Measurements from ENCODE around the gene MYO16.
A peak's percentile ranks its signal among the peaks of the same experiment; 100 is the strongest.

Gene MYO16

GRCh38 chr13:108629181-108629752 is at the start of gene MYO16:
TSS of gene MYO16 (plus strand) at chr13:108629611. CDS start at chr13:108629845, 234 bp downstream.
- DNase-seq (ENCODE audit: low read depth in 2 of 2), result no peak

DNA sequence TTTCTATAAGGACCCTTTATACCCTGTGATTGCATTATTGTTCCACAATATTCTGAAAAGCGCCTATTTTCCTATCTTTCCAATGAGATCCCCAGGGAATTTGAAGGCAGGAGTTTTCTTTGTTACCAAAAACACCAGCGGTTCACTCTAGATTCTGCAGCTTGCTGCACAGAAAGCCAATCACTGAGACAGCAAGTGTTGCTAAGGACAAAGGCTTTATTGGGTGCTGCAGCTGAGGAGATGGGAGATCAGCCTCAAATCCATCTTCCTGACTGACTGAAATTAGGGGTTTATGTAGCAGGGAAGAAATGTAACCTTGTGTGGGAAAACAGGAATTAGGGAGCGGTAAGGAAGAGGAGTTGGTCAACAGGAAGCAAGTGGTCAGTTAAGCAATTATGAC is 42.6 kb upstream of the MYO16 start:
- DNase-seq (ENCODE audit: low read depth in 2 of 2), result no peak

DNA sequence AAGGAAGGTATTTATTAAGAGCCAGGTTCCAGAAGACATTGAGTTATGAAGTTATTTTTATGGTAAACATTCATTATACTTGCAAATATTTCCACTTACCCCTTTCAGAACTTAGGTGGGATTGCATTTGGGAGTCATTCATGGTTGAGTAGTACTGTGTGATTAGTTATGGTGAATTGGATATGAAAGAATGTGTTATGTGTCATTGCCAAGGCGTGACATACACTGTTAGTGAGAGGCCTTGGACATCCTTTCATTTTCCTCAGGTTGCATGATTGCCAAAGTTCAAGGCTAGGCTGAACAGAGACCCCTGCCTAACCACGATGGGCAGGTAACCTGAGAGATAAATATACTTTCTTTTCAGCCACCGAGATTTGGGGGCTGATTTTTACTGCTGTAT is 40.9 kb upstream of the MYO16 start:
- DNase-seq (ENCODE audit: low read depth in 2 of 2), result no peak

DNA sequence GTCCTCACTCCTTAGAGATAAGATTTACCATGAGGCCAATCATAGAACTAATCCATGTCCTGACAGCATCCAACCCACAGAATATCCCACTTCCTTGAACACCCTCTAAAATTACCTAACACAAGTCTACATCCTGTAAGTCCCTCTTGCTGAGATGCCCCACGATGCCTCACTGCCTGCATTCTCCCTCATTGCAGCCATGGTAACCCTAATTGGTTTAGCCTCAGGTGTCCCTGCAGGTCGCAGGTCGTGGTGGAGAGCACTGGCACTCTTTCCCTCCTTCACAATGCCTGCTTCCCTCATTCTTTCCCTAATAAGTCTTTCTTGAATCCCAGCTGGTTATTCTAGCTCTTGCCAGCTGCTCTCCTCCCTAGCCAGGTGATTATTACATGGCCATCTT is 35.3 kb upstream of the MYO16 start:
- no peak for DNase-seq (ENCODE audit: low read depth in 2 of 2)

DNA sequence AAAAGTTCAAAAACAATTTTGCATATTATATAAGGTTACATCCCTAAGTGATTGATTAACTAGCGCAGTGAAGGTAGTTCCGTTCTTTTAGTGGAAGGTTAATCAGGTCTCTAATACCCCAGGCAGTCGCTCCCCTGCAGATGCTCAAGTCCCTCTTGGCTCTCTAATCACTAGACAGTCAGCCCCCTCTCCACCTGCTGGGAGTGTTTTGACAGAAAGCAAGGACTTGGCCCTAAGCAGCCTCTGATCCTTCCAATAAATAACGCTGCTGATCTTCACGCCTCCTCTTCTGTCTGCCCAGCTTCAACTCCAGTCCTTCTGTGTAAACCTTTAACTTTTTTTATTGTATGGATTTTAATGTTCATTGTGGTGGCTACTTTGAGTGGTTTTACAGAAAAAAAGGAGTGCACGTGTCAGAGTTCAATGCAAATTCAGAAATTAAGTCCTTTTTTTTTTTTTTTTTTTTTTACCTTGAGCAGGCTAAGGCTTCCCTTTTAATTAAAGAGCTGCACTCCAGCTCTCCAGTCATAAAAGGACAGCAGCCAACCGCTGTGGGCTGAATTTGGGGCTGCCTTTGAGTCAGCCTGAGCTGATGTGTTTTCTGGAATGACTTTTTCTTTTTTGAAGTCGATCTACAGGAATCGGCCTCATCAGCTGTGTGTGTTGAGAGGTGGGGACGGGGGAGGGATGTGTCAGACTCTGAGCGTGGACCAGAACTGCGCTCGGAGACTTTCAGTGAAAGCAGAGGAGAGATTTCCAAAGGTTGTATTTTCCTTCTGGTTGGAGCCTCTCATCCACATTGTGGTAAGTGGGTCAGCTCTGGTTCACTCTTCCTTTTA is 33.8 kb upstream of the MYO16 start:
- peak in 1 of 2 donors; percentile 1 for DNase-seq (ENCODE audit: low read depth in 2 of 2)

DNA sequence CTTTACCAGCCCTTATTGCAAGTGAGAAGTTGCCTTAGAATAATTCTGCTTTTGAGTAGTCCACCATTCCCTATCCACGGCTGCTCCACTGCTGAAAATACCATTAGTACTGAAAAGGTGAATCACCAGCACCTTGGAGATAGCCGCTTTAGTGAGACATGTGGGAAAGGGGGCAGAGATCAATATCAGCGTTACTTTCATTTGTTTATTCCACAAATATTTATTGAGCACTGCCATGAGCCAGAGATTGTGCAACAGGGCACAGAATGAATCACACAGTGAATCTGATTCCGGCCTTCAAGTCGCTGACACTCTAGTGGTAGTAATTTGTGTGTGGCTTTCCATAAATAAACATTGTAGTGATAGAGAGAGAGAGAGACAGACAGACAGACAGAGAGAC is 31.5 kb upstream of the MYO16 start:
- DNase-seq (ENCODE audit: low read depth in 2 of 2), result no peak

GRCh38 chr13:108606424-108606823 is 23.0 kb upstream of the MYO16 start:
- DNase-seq (ENCODE audit: low read depth in 2 of 2), result no peak

DNA sequence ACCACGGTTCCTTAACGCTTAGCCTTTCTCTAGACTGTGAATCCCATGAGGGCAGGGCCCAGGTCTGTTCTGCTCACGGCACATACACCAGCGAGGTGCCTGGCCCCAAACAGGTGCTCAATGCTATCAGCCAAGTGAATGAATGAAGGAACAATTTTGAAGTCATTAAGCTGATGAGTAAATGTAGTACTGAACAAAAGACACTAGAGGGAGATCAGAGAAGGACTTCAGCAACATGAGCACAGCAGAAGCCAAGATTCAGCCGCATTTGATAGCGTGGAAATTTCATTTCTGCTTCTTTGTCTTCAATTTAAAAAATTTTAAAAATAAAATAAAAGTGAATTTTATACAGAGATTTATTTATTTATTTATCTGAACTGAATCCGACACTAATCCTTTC is 20.1 kb upstream of the MYO16 start:
- no peak for DNase-seq (ENCODE audit: low read depth in 2 of 2)

DNA sequence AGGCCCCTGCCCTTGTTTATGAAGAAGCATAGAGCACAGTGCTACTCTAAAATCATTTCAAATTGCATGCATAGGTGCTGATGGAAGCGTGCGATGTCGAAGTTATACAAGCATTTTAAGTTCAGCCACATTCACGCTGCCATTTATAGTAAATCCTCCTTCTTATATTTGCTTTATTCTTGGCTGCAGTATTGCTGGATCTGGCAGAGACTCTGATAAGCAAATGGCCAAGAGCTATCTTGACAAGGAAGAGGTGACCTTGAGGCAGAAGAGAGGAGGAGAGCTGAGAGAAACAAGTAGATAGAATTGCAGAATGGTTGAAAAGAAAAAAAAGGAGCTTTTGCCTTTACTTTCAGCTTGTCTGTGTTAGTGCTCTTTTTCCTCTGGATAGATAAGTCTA is 18.9 kb upstream of the MYO16 start:
- no peak for DNase-seq (ENCODE audit: low read depth in 2 of 2)

- DNase-seq (ENCODE audit: low read depth in 2 of 2), result no peak
Measured at GRCh38 chr13:108615241-108615640, 14.2 kb upstream of the MYO16 start.

DNA sequence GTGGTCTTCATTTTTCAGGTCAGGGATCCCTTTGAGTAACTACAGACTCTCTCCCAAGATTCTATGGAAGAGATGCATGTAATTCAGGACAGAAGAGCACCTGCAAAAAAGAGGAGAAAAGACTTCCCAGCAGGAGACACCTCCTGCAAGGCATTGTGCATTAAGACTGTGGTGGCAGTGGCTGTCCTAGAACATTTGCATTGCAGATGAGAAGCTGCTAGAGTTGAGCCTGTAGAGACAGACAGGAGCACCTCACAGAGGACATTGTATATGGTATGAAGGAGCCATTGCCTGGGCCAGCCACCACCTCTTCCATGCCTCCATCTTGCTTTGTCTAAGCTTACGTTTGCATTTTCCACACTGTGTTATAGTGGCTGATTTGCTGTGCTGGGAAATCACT is 11.2 kb upstream of the MYO16 start:
- no peak for DNase-seq (ENCODE audit: low read depth in 2 of 2)

- DNase-seq (ENCODE audit: low read depth in 2 of 2), result no peak
Measured at GRCh38 chr13:108621462-108621861, 7.9 kb upstream of the MYO16 start.

GRCh38 chr13:108624108-108624507 is 5.3 kb upstream of the MYO16 start:
- DNase-seq (ENCODE audit: low read depth in 2 of 2), result no peak

GRCh38 chr13:108624979-108625378 is 4.4 kb upstream of the MYO16 start:
- DNase-seq (ENCODE audit: low read depth in 2 of 2), result no peak

- no peak for DNase-seq (ENCODE audit: low read depth in 2 of 2)
Measured at GRCh38 chr13:108629988-108630387, 577 bp downstream of the MYO16 start.

- no peak for DNase-seq (ENCODE audit: low read depth in 2 of 2)
Measured at GRCh38 chr13:108632649-108633167, 3.3 kb downstream of the MYO16 start.

DNA sequence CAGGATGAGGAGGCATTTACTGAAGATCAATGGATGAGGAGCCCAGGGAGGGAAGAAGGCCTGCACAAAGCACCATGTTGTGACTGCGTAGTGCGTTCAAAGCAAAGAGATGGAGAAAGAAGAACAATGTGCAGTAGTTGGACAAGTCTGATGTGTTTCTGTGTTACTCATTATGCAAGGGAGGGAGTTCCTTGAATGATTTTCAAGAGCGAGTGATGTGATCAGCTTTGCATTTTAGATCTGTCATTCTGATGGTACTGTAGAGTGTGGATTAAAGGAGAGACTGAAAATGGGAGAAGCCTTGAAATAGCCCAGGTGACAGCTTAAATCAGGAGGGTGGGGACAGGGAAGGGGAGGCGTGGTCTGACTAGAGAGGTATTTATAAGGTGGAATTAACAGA is 9.5 kb downstream of the MYO16 start:
- DNase-seq (ENCODE audit: low read depth in 2 of 2), result no peak

DNA sequence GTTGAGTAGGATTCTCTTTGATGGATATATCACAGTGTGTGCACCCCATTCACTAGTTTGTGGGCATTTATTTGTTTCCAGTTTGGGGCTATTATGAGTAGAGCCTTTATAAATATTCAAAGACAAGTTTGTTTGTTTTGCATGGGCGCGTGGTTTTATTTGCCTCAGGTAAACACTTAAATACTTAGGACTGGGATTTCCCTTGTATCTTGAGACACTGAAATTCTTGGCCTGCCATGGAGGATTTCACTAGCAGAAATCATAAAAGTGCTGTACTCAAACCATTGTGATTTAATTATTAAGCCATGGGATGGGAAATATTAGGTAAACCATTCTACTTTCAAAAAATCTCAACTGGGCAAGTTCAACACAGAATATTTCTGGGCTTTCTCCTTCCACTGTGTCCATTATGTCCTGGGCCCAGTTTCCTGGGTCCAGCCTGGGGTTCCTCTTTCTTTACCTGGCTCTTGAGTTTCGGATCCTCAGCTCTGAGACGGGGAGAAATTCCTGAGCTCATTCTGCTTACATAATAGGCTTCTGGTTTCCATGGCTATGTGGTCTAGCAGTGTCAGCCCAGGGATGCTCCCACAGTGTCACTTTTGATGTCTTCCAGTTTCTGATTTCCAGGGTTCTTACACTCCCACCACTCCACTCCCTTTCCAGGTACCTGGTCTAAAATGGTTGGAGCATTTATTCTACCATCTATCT is 14.4 kb downstream of the MYO16 start:
- DNase-seq (ENCODE audit: low read depth in 2 of 2), result no peak

GRCh38 chr13:108645376-108645775 is 16.0 kb downstream of the MYO16 start:
- DNase-seq (ENCODE audit: low read depth in 2 of 2), result no peak

DNA sequence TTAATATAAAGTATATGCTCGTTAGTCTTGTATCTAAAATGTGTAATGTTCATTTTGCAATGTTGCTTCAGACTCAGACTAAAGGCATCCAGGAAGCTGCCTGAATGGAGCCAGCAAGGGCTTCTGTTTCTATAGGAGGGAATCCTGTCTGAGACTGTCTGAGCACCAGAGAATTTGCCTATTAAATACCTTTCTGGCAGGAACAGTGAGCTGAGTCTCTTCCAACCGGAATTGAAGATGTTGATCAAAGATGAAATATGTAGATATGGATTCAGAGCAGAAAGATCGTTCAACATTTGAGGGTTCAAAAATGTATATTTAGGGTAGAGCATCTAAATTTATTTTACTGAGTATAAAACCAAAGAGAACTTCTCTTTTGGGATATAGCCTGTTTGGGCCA is 20.9 kb downstream of the MYO16 start:
- DNase-seq (ENCODE audit: low read depth in 2 of 2), result no peak

DNA sequence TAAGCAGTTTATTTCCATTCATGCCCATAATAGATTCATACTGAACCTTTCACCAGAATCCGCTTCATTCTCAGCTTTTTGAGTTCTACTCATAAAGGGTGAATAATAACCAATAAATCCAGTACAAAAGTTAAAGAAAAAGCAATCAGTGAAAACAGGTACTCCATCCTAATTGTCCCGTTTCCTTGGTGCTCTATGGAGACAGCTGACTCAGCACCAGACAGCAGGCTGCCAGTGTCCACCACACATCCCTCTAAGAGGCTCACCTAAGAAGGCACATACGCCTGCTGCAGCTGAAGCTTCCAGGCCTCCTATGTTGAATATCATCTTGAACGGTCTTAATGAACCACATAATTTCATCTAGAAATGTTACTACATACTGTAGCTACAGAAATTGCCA is 27.3 kb downstream of the MYO16 start:
- DNase-seq (ENCODE audit: low read depth in 2 of 2), result no peak

DNA sequence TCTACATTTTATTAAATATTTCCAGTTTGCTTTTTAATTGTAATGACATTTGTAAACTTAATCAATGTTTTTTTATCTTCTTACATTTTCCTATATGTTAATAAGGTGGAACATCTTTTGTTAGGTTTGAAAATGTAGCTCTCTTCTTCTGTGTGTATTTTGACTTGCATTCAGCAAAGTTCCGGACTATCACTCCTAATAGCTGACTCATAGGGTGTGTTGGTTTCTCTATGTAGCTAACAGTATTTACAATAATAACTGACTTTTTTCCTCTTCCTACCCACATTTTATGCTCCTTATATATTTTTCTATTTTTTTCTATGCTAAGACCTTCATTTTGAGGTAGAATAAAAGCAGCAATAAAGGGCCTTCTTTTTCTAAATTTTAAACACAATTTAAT is 28.1 kb downstream of the MYO16 start:
- DNase-seq (ENCODE audit: low read depth in 2 of 2), result no peak

- no peak for DNase-seq (ENCODE audit: low read depth in 2 of 2)
Measured at GRCh38 chr13:108662528-108662927, 33.1 kb downstream of the MYO16 start.
